HepG2 (cell line): ENCODE measurements around the gene EMP2. TPM values are rescaled to one million over a fixed set of nuclear protein-coding genes. Genes with fewer than 3 reads are reported as not detected.

ENCODE experiments used
- KIAA2018 ChIP-seq: sonication (generic); formaldehyde crosslinking; IDR thresholded peaks from 2 replicates; pipeline ENCODE4 v1.5.0; 2020; ENCODE audit warnings: mild to moderate bottlenecking, missing genetic modification reagents, borderline replicate concordance
- KLF13 ChIP-seq: sonication (generic); formaldehyde crosslinking; IDR thresholded peaks from 2 replicates; pipeline ENCODE4 v1.4.0; 2020; ENCODE audit warnings: mild to moderate bottlenecking, missing genetic modification reagents
- PHB2 ChIP-seq: fragments of 450-650 bp; IDR thresholded peaks from 2 replicates; pipeline ENCODE4 v1.6.1; 2018; ENCODE audit not compliant: partially characterized antibody
- PHF8 ChIP-seq: sonication (generic); formaldehyde crosslinking; IDR thresholded peaks from 2 replicates; pipeline ENCODE4 v1.5.0; 2020; ENCODE audit warnings: missing genetic modification reagents
- SALL2 ChIP-seq: sonication (generic); formaldehyde crosslinking; IDR thresholded peaks from 2 replicates; pipeline ENCODE4 v1.8.1; 2023; ENCODE audit warnings: mild to moderate bottlenecking, missing genetic modification reagents, inconsistent platforms
- TFDP1 ChIP-seq: IDR thresholded peaks from 2 replicates; pipeline ENCODE4 v1.6.1; 2016; ENCODE audit warnings: missing compliant biosample characterization, missing genetic modification reagents, borderline replicate concordance
- THAP7 ChIP-seq: sonication (generic); formaldehyde crosslinking; IDR thresholded peaks from 2 replicates; pipeline ENCODE4 v1.8.1; 2023; ENCODE audit warnings: mild to moderate bottlenecking, missing genetic modification reagents
- UBTF ChIP-seq: sonication (generic); formaldehyde crosslinking; IDR thresholded peaks from 2 replicates; pipeline ENCODE4 v1.4.0; 2020; ENCODE audit warnings: mild to moderate bottlenecking, missing genetic modification reagents
- XRCC5 ChIP-seq: fragments of 200-400 bp; formaldehyde crosslinking; optimal IDR thresholded peaks from 2 replicates; pipeline ENCODE3; 2017; ENCODE audit warnings: mild to moderate bottlenecking, low read length
- ZNF12 ChIP-seq: sonication (generic); formaldehyde crosslinking; IDR thresholded peaks from 2 replicates; pipeline ENCODE4 v1.5.0; 2020; ENCODE audit warnings: missing genetic modification reagents
- ZNF225 ChIP-seq: sonication (generic); formaldehyde crosslinking; IDR thresholded peaks from 2 replicates; pipeline ENCODE4 v1.4.0; 2020; ENCODE audit warnings: mild to moderate bottlenecking, missing genetic modification reagents
- ZNF749 ChIP-seq: sonication (generic); formaldehyde crosslinking; IDR thresholded peaks from 2 replicates; pipeline ENCODE4 v1.8.0; 2022; ENCODE audit warnings: mild to moderate bottlenecking, missing genetic modification reagents, moderate library complexity, borderline replicate concordance
- polyA plus RNA-seq, 8 experiments: library from polyadenylated mRNA; depleted of rRNA in 3 of 8; stranded (reverse) in 7 of 8; unstranded in 1 of 8; fragments of >200 nt; fragmentation: Illumina TruSeq in 4 of 8; extraction: Trizol in 4 of 8; gene quantifications; 2 replicates each; pipeline versions ENCODE4 v1.2.1 to v1.2.3, GENCODE V29; 2011 to 2016; ENCODE audit warnings: low read depth in 4 of 8, missing spikeins in 1 of 8, mixed read lengths in 1 of 8; ENCODE audit not compliant: insufficient read depth in 1 of 8
- total RNA-seq, 5 experiments: library from RNA; depleted of rRNA; stranded (reverse); fragments of >200 nt; fragmentation: Illumina TruSeq; extraction: Trizol; gene quantifications; 2 replicates each; pipeline ENCODE4 v1.2.3, GENCODE V29; 2016; ENCODE audit warnings: low read depth in 1 of 5

The EMP2 gene
- total and polyA plus RNA-seq, 2 of the 13 experiments (the other 11 are each of a cell fraction or from before 2014, with no cell fraction given) = 24.6 to 91.2 TPM

GRCh38 chr16:10599626-10600025, 19.2 kb upstream of the EMP2 start (continued):
- TF ChIP-seq UBTF (CRISPR knock-in tag) (no peak), ZNF12 (CRISPR knock-in tag) (no peak), TFDP1 (CRISPR knock-in tag) (no peak), THAP7 (CRISPR knock-in tag) (no peak), KLF13 (CRISPR knock-in tag) (no peak), PHF8 (CRISPR knock-in tag) (no peak), ZNF749 (no peak), PHB2 (no peak), KIAA2018 (CRISPR knock-in tag) (no peak), SALL2 (CRISPR knock-in tag) (no peak), ZNF225 (CRISPR knock-in tag) (no peak), XRCC5 (no peak)
